PC-3 (cell line): ENCODE results near the gene GATAD2B.

Experiments used
- CTCF ChIP-seq: fragments of 300-600 bp; sonication (generic); conservative IDR thresholded peaks from 2 replicates; pipeline ENCODE4 v1.5.1; 2017; ENCODE audit warnings: antibody characterized with exemption, low read depth, mild to moderate bottlenecking, low read length
- EZH2 ChIP-seq: fragments of 300-600 bp; sonication (generic); IDR thresholded peaks from one replicate; pipeline ENCODE4 v1.6.1; 2017; ENCODE audit warnings: antibody characterized with exemption, mild to moderate bottlenecking, low read length; ENCODE audit not compliant: unreplicated experiment

- TF ChIP-seq CTCF, result no peak
- no peak for TF ChIP-seq EZH2
Measured at GRCh38 chr1:153922972-153923925, at the start of gene GATAD2B.
